Muscle of arm (tissue), 12 donors: ENCODE measurements around the gene SLC38A1. TPM values are rescaled to one million over a fixed set of nuclear protein-coding genes. Genes with fewer than 3 reads are reported as not detected.
"Not testable (repeated sequence)": the region's sequence is repeated elsewhere in the genome, so short reads cannot be mapped to it uniquely, and the experiment has no call there.

Source experiments
- DNase-seq: peaks from one replicate; pipeline ENCODE4 v3.0.0-alpha.2; 2013
- polyA plus RNA-seq, 12 donors: library from polyadenylated mRNA; unstranded; fragments of 120-200 nt; gene quantifications; one replicate each; pipeline ENCODE4 v1.2.1, GENCODE V29; 2013; ENCODE audit not compliant: insufficient read length in 12 of 12

SLC38A1 gene
- polyA plus RNA-seq, 12 donors: 37.6 to 59.0 (median 43.9) TPM; not detected in 1

DNA sequence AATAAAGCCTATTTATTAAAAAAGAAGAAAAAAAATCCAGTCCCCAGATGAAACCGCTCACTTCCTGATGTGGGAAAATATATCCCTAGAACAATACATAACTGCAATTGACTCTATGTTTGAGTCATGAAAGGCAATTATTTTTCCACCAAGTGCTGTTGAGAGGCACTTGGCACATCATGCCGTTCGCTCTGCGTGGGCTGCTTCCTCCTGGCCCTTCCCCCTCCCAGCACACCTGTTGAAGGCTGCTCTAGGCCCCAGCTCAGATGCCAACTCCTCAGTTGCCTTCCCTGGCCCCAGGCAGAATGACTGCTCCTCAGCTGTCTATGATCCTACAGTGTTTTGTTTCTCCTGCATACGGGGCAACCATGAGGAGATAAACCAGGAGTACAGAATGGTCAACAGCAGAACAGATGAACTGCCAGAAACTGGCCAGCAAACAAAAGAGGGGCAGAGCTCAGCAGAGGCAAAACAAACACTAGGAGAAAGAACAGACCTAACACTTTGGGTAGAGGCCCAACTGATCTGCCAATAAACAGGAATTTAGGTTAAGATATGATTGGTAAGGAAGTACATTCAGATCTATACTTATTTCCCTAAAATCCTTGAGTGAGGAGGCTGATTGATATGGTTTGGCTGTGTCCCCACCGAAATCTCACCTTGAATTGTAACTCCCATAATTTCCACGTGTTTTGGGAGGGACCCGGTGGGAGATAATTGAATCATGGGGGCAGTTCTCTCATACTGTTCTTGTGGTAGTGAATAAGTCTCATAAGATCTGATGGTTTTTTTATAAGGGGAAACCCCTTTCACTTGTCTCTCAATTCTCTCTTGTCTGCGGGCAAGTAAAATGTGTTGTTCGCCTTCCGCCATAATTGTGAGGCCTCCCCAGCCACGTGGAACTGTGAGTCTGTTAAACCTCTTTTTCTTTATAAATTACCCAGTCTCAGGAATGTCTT, 58.6 kb downstream of the SLC38A1 start:
- DNase-seq: peak; percentile 44

DNA sequence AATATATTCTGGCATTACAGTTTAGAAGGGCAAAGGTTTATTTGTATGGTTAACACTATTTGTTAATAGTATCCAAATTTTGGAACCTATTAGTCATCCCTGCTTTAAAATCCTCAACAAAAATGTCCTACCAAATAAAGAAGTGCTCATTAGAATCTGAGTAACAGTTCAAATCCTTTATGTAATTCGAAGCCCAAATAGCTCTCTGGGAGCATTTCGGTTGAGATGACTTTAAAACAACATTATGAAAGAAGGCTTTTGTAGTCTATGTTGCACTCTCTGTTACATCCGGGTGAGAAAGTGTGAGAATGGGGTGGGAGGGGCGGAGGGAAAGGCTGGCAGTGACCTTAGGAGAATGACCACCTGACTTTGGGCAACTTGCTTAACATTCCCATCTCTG, 59.7 kb downstream of the SLC38A1 start:
- DNase-seq: no peak

DNA sequence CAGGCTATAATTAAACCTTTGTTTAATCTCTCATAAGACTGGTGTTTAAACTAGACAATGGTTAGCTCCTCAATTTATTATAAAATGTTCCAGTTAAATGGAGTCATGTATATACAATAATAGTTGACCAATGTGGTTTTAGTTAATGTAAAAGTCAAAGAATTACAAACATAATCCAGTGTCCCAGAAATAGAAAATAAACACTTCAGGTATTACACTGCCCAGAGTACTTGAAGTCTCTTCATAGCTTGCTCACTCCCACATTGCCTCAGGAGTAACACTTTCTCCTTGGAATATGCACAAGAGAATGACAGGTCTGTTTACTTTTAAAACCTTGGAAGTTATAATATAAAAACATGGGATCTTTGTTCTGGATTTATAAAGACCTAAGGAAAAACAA, 60.5 kb downstream of the SLC38A1 start:
- DNase-seq: no peak

DNA sequence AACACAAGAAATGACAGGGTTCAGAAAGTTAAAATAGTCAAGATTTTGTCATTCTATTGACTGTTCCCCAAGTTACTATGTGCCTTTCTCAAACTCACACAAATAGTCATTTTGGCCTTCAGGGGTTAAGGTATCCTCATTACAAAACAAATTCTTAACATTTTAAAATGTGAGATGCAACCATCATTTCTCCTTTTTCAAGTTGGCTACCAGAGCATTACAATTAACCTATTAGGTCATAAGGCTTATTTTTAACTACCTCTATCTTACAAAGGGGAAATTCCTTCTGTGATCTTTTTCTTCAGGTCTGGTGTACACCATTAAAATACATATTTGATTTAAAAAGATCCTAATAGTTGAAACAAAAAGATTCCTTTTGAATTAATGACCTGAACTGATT, 61.2 kb downstream of the SLC38A1 start:
- DNase-seq: no peak

DNA sequence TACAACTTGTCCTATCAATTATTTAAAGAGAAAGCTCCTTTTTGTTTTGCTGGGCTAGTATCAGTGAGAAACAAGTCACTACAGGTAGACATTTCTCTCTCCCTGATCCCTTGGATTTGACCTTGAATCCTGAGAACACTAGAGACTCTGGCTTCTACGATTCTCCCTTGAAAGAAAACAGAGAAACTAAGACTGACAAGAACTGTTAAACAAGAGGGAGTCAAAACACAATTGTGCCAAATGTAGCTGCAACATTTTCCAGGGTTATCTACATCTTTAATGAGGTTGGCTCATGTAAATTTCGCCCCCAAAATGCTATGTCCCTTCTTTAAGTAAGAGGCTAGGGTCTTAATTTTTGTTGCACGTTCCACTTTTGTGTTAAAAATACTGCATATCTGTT, 62.4 kb downstream of the SLC38A1 start:
- no peak for DNase-seq

DNA sequence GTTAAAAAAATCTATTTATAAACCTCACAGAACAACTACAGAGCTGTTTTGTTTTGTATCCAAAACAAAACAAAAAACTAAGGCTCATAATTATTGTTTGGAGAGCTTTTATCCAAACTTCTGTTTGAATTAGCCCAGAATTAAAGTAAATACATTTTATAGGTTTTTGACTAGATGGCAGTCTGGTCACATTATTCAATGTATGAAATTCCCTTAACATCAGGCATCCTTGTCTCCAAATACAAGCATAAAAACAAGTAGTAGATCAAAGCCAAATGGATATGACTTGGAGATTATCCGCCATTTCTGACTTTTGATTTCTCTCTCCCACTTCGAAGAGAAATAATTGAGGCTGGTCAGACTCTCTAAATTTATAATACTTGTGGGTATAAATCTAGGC, 63.5 kb downstream of the SLC38A1 start:
- DNase-seq: peak; percentile 37

DNA sequence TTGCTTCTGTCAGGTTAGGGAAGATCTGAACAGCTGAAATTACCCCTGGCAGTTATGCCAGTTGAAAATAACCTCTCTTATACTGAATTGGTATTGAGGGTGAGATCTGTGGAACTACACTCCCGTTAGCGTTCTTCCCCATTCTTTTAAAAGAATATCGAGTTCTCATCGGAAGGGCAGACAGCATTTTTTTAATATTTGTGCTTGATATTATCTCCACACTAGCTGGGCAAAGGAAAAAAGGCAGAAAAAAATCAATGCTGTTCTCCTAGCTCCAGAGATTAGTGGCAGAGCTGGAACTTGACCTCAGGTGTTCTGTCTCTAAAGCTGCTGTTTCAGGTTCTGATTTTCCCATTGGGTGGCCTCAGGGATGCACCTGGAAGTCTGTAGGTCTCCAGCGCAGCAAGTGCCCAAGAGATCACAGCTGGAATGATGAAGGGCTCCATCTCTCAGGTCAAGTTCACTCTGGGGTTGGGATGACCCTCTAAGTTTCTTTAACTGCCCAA, 67.5 kb downstream of the SLC38A1 start:
- DNase-seq: no peak

DNA sequence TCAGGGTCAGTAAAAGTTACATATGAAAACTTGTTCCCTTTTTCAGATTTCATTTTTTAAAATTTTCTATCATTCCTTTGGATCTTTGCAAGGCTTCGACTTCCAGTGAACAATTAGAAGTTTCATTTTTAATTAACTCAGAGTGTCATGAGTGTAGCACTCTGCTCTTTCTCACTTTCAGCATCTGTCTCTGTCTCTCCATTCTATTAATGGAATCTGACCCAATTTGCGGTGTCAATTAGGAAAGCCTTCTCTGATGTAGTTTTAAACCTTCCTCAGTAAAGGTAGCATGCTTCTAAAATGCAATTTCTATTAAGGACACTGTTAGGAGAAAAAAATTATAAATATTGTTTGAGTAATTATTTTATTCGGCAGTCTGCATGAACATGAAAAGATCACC, 68.3 kb downstream of the SLC38A1 start:
- no peak for DNase-seq

DNA sequence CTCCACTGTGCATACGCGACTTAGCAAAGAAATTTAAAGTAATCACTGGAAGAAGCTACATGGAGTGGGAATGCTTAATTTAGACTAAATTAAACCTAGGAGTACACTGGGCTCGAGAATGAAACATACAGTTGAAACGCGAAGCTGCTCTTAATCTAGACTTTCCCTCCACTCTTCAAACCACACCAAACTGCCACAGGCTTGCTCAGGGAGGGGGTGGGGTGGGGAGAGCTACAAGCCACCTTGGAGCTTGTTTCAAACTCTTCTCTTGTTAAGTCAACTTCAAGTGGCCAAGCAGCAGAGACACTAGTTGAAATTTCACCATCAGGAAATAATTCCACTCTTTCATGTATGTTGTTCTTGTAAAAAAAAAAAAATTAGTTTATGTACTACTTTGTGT, 69.9 kb downstream of the SLC38A1 start:
- no peak for DNase-seq

DNA sequence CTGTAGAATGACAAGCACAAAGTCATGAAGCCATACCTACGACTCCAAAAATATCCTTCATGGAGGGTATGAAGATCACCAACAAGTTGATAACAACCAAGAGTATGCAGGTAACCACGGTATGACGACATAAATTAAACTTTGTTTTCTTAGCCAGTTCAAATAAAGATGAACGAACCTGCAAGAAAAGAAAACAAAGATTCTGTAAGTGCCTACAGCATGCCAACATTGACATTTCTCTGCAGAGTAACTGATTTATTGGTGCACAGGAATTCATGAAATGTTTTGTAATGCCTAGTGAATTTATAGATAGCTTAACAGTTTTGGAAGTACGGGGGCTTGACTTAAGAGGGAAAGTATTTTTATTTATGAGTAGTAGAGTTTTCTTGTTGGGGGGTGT, 71.0 kb downstream of the SLC38A1 start:
- DNase-seq: no peak

DNA sequence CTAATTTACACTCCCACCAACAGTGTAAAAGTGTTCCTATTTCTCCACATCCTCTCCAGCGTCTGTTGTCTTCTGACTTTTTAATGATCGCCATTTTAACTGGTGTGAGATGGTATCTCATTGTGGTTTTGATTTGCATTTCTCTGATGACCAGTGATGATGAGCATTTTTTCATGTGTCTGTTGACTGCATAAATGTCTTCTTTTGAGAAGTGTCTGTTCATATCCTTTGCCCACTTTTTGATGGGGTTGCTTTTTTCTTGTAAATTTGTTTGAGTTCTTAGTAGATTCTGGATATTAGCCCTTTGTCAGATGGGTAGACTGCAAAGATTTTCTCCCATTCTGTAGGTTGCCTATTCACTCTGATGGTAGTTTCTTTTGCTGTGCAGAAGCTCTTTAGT, 78.3 kb downstream of the SLC38A1 start:
- DNase-seq: not testable (repeated sequence)

DNA sequence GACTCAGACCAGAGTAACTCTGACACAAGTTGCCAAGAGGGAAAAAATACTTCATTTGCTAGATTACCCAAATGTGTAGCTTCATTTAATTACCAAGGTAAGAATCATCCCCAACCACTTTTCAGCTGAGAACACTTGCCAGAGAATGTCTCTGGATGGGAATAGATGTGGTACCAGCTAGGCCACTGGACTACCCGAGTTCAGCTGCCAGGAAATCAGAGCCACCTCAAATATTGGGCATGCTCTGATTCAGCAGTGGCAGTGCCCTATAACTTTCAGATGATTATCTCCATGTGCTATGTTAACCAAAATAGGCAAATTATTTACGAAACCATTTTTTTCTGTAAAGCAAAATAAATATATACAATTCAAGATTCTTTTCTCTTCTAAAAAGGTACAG, 80.7 kb downstream of the SLC38A1 start:
- DNase-seq: no peak

DNA sequence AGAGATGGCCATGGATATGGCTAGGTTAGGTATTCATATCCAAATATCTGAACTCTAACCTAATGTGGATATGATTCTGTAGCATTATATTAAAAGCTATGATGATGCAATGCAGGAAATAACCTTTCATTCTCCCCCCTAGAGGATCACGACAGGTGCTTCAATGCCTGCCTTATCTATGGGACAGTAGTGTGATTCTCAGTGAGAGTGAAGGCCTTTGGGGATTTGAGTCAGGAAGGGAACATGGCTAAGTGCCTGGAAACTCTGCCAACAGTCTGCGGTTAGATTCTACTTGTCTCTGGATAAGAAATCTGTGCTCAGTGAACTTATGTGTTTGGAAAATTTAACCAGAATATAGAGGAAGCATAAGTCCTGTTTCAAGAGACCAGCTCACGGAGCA, 81.8 kb downstream of the SLC38A1 start:
- peak; percentile 43 for DNase-seq

DNA sequence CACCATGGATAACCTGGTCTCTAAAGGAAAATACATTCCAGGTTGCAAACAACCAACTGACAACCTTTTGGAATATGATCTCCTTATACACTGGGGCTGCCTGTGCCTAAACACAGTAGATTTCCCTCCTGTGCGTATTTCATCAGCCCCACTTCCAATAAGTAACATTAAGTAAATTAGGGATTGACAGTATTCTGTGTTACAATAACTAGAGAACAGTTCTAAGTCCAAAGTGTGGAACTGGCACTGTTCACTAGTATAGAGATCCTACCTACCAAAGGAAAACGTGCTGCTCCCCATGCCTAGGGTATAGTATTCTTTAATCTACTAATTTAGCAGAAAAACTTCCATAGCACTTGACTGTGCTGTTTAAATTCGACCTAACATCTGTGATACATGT, 82.8 kb downstream of the SLC38A1 start:
- no peak for DNase-seq

DNA sequence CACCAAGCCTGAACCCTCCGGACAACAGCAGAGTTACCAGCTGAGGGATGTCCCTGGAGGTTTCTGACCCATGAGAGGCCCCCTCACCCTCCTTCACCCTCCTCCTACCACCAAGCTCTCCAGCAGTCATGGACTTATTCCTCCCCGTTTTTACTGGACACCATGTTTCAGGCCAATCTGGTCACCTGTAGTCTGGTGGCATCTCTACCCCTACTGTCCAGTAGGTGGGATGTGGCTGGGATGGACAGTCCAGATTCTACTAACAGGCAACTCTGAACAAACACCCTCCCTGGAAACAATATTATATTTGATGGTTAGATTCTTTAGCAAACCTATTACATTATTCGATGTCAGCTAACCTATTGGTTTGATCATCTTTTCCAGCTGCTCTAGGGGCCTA, 83.2 kb downstream of the SLC38A1 start:
- no peak for DNase-seq

DNA sequence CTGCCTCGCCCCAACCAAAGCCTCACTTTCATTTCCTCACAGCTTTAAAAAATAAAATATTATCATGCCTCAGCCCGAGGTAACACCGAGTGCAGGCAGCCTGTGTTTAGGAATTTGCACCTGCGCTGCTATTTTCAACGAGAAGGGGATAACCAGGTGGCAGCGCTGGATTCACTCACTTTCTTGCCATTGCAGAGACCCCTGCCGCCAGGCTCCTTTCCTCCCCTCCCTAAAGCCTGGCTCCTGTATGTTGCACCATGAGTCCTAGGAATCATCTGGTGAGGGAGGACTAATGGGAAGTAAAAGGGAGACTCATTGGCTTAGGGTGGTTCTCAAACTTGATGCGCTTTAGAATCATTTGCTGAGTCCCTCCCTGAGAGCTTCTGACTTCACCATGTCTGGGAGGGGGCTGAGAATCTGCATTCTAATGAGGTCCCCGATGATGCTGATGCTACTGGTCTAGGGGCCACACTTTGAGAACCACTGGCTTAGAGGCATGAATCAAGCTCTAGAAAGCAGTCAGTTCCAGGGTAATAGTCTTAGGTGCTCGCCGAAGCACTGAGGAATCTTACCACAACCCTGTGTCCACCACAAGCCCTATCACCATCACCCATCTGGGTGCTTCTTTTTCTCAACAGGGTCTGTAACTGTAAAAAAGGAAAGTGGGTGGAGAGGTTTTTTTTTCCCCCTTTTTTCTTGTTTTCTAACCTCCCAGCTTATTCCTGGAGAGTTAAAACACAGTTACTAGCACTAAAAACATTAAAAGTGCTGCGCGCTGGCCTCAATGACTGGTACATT, 83.8 kb downstream of the SLC38A1 start:
- DNase-seq: no peak

DNA sequence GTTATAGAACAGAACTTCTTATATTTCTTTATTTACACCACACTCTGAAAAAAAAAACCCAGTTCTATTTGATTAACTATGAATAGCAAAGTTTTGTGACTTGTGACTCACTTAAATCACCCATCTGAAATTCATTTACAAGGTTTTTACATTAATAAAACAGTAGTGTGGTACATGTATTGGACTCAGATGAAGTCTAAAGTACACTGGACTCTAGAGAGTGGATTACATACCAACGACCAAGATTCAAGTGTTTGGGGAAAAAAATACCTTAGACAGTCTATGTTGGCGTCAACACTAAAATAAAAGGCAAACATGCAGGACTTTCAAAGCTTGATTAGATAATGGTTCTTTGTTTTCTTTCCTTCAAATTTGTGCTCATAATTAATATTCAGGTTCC, 85.7 kb downstream of the SLC38A1 start:
- DNase-seq: no peak

DNA sequence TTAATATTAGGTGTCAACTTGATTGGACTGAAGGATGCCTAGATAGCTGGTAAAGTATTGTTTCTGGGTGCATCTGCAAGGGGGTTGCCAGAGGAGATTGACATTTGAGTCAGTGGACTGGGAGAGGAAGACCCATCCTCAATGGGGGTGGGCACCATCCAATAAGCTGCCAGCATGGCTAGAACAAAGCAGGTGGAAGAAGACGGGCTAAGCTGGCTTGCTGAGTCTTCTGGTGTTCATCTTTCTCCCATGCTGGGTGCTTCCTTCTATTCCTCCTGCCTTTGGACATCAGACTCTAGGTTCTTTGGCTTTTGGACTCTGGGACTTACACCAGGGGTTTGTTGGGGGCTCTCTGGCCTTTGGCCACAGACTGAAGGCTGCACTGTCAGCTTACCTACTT, 87.4 kb downstream of the SLC38A1 start:
- no peak for DNase-seq

DNA sequence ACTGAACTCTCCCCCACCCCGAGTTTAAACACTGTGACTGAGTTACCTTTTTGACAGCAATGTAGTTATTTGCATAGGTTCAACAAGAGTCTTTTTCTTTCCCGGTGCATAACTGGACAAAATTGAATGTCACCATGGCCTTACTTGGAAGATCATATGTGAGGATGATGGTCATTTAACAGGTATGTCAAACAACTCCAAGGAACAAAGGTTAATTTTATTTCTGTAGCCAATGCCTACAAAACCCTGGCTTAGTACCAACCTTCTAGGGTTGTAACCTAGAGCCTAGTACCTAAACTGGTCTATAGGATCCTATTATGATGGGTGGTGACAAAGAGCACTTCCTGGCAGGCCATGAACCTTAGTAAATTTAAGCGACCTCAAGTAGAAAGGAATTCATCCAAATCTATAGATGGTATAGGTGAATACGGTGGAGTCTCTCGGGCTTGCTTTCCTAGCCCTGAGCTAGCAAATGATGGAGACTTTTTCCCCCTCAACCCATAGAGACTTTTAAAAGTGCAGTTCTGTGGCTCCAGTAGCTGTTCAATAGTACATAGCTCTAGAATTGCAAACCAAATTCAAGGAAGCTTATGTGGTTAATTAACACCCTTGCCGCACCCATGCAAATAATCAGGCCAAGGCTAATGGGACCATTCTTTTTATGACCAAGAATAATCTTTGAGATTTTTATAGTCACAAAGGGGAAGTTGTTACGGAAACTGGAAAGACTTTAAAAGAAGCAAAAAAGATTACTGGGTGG, 89.0 kb downstream of the SLC38A1 start:
- DNase-seq: no peak

DNA sequence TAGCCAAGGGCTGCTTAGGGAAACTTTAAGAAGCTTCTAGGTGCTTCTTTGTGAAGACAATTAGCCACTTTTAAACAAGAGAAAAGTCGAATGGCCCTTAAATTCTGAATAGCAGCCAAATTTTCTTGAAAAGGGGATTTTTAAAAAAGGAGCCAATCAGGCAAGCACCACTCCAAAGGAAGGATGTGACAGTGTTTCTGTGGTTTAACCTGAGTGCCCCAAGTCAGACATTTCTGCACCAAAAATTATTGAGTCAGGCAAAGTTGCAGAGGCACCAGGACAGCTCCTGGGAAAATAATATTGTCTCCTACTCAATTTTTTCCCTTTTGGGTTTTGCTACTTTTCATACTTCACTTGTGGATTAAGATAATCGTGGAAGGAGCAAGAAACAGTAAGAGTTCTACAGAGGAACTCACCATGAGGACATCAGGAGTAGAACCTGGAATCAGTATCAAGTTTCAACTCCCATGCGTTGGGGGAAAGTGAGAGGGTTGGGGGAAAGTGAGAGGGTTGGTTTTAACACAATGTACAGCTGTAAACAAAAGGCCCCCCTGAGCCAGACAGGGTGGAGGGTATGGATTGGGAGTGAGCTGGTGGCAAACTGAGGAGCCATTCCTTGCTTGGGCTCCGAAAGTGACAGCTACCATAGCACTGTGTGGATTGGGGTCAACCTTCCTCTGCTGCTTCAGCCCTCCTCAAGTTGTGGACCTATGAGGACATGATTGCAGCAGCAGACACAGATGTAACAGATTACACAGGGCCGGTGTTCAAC, 90.8 kb downstream of the SLC38A1 start:
- no peak for DNase-seq

DNA sequence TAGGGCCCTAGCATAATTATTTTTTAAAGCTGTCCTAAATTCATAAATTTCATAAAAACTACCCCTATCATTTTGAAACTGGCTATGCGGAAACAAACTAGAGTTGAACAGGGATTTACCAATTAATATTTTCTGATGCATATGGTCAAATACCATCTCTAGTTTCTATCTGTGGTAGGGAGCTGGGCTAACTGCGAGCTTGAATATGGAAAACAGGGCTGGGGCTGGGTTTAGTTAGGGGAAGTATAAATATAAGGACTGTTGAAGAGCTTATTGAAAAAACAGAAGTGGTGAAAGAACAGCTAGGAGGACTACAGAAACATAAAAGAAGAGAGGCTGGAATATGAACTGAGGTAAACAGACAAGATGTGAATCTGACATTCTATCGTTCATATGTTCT, 91.8 kb downstream of the SLC38A1 start:
- DNase-seq: no peak
